H1 (cell line): Measurements from ENCODE around the gene H1-8. TPM values are rescaled to one million over a fixed set of nuclear protein-coding genes. Genes with fewer than 3 reads are reported as not detected.

Experiments used
- BCL11A ChIP-seq, 2 experiments: IDR thresholded peaks; one replicate each; pipeline ENCODE4 v1.6.1; 2011; ENCODE audit warnings: low read depth in 2 of 2, low read length in 2 of 2, mild to moderate bottlenecking in 2 of 2
- CBX5 ChIP-seq: fragments of 300-800, 300-1000 bp; sonication (generic); IDR thresholded peaks from 2 replicates; pipeline ENCODE4 v1.7.1; 2016; ENCODE audit warnings: antibody characterized with exemption, low read length, low read depth
- CBX8 ChIP-seq: fragments of 300-800, 300-1000 bp; sonication (generic); IDR thresholded peaks from 2 replicates; pipeline ENCODE4 v1.7.1; 2016; ENCODE audit warnings: low read depth, low read length, borderline replicate concordance
- EZH2 ChIP-seq: fragments of 200-600 bp; sonication (generic); IDR thresholded peaks from 2 replicates; pipeline ENCODE4 v1.7.1; 2012; ENCODE audit warnings: low read depth, mild to moderate bottlenecking, moderate library complexity, low read length, inconsistent platforms; ENCODE audit not compliant: severe bottlenecking
- GTF2F1 ChIP-seq: IDR thresholded peaks from 2 replicates; pipeline ENCODE4 v1.6.1; 2012; ENCODE audit warnings: low read depth, low read length, improper control_type of control experiment, borderline replicate concordance
- POLR2A ChIP-seq, 2 experiments: IDR thresholded peaks; 1 replicate in 1 of 2; 2 replicates in 1 of 2; pipeline ENCODE4 v1.6.1; 2011; ENCODE audit warnings: low read depth in 2 of 2, low read length in 2 of 2, mild to moderate bottlenecking in 2 of 2; ENCODE audit errors: control extremely low read depth in 1 of 2
- polyA plus RNA-seq, 7 experiments: library from polyadenylated mRNA; depleted of rRNA in 3 of 7; stranded (reverse) in 5 of 7; unstranded in 2 of 7; fragments of >200 nt in 5 of 7; fragments of 200-250 nt in 2 of 7; gene quantifications; 1 replicate in 5 of 7; 2 replicates in 1 of 7; 4 replicates in 1 of 7; pipeline versions ENCODE4 v1.2.1 to v1.2.3, GENCODE V29; 2011 to 2013; ENCODE audit warnings: missing spikeins in 2 of 7, mixed read lengths in 2 of 7
- total RNA-seq: library from RNA; stranded (reverse); fragmentation: NEBNext Ultra II Directional; extraction: Animal tissue kit (Norgen Biotek cat#: 25700); gene quantifications from 2 replicates; pipeline ENCODE4 v1.2.1, GENCODE V29; 2021

Gene H1-8
- total and polyA plus RNA-seq, 2 of the 8 experiments (the other 6 are each of a cell fraction or from before 2014, with no cell fraction given) = not detected

DNA sequence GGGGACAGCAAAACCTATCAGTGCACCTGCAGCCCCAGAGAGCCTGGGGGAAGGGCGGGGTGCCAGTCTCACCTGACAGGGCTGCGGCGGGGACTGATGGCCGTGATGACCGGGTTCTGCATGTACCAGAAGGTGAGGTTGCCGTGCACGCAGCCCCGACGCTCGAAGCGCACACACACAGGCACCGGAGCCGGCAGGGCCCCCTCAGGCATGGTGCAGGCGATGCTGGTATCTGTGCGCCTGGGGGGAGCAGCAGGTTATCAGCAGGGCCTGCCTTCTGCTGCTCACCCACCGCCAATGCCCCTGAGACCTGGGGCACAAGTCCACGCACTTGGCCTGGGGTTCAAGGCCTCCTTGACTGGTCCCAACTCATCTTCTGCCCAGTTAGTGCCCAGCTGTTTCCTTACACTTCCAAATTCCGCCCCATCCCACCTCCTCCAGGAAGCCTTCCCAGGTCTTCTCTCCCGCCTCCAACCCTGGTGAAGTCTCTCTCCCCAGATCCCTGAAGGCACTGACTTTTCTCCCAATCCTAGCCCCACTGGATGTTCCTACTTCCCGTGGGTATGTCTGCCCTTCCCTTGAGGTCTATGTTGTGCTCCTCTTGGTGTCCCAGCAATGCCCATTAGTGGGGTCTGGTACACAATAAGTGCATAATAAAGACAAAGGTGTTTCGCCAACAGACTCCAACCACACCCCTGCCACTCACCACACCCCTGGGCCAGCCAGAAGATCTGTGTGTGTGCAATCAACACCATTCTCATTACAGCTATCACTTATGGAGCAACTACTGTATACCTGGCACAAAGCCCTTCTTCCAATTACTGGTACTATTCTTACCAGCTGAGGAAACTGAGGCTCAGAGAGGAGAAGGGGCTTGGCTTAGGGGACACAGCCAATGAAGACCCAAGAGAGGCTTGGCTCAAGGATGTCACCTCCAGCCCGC is 28.9 kb downstream of the H1-8 start (continued):
- TF ChIP-seq EZH2 (no peak), CBX5 (no peak), CBX8 (no peak), BCL11A (IDR thresholded peaks at IDR 0.05; ENCODE audit: low read depth in 2 of 2, low read length in 2 of 2) (no peak), POLR2A (IDR thresholded peaks at IDR 0.05; ENCODE audit: control extremely low read depth in 1 of 2, low read depth in 2 of 2, low read length in 2 of 2) (no peak), GTF2F1 (no peak)
